Glomerular endothelial cell (primary cell): ENCODE measurements around the gene KMT2A. TPM values are rescaled to one million over a fixed set of nuclear protein-coding genes. Genes with fewer than 3 reads are reported as not detected.
"Not testable (repeated sequence)": the region's sequence is repeated elsewhere in the genome, so short reads cannot be mapped to it uniquely, and the experiment has no call there.

Experiments
- DNase-seq: peaks from one replicate; pipeline ENCODE4 v3.0.0-alpha.2; 2011; ENCODE audit warnings: low read depth, low spot score; ENCODE audit errors: extremely low read depth
- total RNA-seq: library from RNA; depleted of rRNA; stranded (reverse); fragments of >200 nt; gene quantifications from 2 replicates; pipeline ENCODE4 v1.2.3, GENCODE V29; 2015

KMT2A gene
- total RNA-seq, 1 donor from 2014 or later: 79.9 TPM

DNA sequence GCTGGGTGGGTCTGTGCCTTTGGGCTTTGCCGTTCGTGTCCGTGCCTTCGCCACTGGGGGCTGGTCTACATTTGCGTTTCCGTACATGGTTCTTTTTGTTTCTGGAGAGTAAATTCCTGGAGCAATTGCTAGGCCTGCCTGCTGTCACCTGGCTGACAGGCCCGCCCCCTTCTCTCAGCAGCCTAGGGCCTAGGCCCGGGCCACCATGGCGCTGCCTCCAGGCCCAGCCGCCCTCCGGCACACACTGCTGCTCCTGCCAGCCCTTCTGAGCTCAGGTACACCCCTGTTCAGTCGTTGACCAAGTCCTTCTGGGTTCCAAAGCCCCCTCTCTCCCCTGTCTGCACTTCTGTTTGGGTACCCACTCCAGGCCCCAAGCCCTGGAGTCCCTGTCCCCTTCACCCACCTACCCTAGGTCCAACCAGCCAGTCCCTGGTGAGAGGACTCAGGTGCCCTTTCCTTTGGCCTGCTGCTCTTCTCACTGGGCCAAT, 95.3 kb downstream of the KMT2A start:
- DNase-seq: no peak

DNA sequence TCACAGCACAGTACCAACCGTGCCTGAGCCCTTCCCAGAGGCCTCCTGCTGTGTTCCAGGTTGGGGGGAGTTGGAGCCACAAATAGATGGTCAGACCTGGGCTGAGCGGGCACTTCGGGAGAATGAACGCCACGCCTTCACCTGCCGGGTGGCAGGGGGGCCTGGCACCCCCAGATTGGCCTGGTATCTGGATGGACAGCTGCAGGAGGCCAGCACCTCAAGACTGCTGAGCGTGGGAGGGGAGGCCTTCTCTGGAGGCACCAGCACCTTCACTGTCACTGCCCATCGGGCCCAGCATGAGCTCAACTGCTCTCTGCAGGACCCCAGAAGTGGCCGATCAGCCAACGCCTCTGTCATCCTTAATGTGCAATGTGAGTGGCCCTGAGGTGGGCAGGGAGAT, 95.8 kb downstream of the KMT2A start:
- DNase-seq: no peak

DNA sequence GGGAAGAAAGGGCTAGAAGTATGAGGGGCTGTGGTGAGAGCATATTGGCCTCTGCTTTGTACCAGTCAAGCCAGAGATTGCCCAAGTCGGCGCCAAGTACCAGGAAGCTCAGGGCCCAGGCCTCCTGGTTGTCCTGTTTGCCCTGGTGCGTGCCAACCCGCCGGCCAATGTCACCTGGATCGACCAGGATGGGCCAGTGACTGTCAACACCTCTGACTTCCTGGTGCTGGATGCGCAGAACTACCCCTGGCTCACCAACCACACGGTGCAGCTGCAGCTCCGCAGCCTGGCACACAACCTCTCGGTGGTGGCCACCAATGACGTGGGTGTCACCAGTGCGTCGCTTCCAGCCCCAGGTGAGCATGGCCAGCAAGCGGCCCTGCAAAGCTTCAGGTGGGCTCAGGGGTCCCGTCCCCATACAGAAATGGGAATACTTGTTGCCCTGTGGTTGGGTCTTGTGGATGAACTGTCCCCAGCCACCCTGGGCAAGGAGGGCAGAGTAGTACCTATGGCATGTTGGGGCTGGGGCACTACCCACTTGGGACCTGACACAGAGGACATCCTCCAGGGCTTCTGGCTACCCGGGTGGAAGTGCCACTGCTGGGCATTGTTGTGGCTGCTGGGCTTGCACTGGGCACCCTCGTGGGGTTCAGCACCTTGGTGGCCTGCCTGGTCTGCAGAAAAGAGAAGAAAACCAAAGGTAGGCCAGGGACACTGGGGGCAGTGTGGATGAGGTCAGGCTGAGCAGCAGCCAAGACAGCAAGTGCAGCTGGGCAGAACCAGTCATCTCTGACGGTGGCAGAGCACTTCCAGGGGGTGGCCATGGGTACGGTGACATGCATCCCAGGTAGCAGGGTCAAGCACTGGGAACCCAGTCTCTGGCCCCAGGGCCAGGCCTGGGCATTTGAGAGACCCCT, 96.8 kb downstream of the KMT2A start:
- DNase-seq: no peak

DNA sequence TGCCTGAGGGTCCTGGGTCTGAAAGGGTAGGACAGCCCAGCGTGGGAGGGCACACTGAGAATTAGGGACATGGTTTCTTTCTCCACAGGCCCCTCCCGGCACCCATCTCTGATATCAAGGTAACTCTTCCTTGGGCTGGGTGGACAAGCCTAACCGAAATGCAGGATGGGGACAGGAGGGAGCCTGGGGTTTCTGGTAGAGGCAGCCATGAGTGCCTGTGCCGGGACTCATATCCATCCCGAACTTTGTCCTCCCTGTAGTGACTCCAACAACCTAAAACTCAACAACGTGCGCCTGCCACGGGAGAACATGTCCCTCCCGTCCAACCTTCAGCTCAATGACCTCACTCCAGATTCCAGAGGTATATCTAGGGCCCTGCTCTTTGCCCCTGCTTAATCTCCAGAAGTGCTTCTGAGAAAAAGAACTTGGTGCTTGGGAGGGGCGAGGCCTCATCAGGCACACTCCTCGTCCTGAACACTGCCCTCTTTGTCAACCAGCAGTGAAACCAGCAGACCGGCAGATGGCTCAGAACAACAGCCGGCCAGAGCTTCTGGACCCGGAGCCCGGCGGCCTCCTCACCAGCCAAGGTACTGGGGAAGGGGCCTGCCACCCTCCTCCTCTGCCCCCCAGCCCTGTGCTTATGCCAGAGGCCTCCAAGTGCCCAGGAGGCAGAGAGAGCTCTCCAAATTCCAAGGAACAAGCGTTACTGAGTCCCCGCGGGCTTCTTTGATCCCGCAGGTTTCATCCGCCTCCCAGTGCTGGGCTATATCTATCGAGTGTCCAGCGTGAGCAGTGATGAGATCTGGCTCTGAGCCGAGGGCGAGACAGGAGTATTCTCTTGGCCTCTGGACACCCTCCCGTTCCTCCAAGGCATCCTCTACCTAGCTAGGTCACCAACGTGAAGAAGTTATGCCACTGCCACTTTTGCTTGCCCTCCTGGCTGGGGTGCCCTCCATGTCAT, 97.8 kb downstream of the KMT2A start:
- DNase-seq: no peak

DNA sequence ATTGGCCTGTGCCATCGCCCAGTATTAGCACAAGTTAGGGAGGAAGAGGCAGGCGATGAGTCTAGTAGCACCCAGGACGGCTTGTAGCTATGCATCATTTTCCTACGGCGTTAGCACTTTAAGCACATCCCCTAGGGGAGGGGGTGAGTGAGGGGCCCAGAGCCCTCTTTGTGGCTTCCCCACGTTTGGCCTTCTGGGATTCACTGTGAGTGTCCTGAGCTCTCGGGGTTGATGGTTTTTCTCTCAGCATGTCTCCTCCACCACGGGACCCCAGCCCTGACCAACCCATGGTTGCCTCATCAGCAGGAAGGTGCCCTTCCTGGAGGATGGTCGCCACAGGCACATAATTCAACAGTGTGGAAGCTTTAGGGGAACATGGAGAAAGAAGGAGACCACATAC, 99.0 kb downstream of the KMT2A start:
- no peak for DNase-seq

DNA sequence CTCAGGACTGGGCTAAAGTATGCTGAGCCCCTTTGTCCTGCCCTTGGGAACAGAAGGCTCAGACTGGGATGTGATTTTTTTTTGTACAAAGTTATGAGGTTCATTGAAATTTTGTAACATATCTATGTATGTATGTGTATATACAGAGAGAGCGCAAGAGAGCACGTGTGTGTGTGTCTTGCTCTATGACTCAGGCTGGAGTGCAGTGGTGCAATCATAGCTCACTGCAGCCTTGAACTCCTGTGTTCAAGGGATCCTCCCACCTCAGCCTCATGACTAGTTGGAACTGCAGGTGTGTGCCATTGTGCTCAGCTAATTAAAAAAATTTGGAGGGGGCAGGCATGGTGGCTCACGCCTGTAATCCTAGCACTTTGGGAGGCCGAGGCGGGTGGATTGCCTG, 100.4 kb downstream of the KMT2A start:
- no peak for DNase-seq

DNA sequence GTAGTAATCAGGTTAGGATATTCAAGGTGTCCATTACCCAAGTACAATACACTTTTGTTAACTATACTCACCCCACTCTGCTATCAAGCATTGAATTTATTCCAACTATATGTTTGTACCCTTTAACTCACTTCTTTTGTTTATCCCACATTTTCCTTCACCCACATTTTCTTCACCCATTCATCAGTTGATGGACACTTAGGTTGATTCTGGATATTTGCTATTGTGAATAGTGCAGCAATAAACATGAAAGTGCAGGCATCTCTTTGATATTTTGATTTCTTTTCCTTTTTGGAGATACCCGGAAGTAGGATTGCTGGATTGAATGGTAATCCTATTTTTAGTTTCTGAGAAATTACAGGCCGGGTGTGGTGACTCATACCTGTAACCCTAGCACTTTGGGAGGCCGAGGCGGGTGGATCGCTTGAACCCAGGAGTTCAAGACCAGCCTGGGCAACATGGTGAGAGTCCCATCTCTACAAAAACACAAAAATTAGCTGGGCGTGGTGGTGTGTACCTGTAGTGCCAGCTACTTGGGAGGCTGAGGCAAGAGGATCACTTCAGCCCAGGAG, 101.2 kb downstream of the KMT2A start:
- no peak for DNase-seq

DNA sequence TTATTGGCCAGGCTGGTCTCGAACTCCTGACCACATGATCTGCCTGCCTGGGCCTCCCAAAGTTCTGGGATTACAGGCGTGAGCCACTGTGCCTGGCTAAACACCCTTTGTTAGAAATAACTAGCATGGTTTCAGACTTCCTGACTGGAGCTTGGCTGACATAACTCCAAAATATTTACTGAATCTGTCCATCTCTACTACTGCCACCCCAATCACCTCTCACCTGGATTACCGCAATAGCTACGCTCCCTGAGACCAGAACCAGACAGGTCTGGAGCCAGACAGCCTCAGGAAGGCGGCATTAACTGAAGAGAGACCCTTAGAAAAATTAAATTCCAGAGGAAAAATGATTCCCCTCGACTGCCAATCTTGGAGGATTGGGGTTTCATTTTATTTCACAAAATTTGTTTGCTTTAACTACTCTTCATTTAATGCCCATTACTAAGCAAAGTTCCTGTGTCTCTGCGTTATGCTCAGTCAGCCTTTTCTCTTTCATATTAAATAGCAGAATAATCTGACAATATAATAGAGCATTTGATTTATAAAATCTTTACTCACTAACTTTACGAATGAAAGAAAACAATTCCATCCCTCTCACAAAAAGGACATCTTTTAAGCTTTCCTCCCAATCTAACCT, 107.8 kb downstream of the KMT2A start:
- DNase-seq: no peak

DNA sequence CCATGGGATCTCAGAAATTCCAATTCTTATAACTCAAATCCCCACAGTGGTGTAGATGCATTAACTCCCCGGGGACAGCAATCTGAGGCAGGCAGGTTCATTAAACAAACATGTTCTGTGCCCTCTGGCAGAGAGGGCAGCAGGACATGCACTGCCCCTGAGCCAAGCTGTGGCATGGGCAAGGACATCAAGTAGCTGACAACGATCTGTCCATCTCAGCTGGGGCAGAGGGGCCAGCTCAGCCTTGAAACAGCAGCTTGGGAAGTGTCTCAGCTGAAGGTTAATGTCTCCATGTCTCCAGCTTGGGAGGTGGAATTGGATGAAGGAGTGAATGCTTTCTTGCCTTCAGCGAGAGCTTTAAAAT, 108.3 kb downstream of the KMT2A start:
- no peak for DNase-seq

DNA sequence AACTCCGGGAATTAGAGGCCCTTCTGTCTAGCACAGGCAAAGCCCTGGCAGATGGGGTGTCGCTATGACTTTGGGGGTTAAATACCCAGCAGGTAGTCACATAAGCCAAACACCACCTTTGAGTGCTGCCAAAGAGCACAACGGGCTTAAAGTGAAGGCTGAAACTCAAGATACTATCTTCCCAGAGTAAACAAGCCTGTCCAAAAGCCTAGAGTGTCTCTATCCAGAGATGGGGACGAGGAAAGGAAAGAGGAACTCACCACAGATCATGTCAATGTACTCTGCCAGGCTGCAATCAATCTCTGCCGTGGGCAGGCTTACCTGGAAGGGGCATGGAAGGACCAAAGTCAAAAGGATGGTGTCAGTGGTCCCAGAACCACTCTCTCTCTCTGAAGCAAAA, 109.2 kb downstream of the KMT2A start:
- DNase-seq: no peak

DNA sequence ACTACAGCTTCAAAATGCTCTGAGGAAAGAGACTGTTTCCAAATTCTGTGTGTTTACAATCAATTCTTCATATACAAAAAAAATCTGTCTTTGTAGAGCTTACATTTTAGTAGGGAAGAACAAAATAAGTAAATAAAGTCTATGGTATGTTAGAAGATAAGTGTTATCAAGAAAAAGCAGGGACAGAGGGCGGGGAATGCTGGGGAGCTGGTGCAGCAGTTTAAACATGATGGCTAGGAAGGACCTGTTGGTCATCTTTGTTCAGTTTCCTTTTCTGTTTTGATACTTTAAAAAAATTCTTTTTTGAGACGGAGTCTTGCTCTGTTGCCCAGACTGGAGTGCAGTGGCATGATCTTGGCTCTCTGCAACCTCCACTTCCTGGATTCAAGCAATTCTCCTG, 110.8 kb downstream of the KMT2A start:
- no peak for DNase-seq

DNA sequence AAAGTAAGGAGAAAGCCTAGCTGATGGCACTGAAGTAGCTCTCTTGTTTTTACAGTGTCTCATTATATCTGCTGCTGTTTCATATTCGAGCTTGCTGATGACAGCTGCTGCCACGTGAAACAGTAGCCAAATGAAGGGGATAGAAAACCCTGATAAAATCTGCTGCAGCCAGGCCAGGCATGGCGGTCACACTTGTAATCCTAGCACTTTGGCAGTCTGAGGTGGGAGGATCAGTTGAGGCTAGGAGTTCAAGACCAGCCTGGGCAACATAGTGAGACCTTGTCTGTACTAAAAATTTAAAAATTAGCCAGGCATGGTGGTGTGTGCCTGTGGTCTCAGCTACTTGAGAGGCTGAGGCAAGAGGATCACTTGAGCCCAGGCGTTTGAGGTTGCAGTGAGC, 116.0 kb downstream of the KMT2A start:
- DNase-seq: no peak

DNA sequence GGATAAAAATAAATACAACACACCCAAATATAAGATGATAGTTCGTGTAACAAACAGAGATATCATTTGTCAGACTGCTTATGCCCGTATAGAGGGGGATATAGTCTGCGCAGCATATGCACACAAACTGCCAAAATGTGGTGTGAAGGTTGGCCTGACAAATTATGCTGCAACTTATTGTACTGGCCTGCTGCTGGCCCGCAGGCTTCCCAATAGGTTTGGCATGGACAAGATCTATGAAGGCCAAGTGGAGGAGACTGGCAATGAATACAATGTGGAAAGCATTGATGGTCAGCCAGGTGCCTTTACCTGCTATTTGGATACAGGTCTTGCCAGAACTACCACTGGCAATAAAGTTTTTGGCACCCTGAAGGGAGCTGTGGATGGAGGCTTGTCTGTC, 124.5 kb downstream of the KMT2A start:
- no peak for DNase-seq

DNA sequence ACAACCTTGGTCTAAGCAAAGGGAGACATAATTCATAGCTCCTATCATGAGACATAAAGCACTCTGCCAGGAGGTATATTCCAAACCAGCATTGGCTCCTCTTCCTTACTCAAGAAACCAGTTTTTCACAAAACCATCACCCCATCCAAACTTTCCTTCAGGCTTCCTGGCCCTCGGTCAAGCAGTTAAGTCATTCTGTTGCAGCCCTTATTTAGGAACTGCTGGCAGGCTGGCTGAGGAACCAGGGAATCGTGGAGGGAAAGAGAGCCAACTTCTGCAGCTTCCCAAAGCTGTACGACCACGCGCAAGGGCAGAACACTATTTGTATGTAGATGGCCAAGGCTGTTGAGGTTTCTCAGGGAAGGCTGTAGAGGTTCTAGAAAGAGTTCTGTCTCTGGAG, 128.8 kb downstream of the KMT2A start:
- no peak for DNase-seq

DNA sequence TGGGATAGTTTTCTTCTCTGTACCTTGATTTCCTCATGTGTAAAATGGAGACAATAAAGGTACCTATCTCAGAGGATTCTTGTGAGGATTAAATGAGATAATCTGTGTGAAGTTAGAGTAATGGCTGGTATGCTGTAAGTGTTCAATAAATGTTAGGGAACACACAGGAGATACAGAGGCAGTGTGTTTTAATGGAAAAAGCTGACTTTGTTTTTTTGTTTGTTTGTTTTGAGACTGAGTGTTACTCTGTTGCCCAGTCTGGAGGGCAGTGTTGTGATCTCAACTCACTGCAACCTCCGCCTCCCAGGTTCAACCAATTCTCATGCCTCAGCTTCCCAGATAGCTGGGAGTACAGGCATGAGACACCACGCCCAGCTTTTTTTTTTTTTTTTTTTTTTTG, 133.4 kb downstream of the KMT2A start:
- DNase-seq: no peak

DNA sequence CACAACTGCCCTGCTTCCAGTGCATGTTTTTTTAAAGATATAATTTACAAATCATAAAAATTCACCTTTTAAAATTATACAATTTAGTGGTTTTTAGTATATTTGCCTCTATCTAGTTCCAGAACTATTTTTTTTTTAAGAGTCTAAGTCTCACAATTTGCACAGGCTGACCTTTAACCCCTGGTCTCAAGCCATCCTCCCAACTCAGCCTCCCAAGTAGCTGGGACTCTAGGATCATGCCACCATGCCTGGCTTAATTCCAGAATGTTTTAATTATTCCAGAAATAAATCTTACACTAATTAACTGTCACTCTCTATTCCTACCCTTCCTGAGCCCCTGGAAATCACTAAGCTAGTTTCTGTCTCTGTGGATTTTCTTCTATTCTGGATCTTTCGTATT, 134.5 kb downstream of the KMT2A start:
- no peak for DNase-seq

DNA sequence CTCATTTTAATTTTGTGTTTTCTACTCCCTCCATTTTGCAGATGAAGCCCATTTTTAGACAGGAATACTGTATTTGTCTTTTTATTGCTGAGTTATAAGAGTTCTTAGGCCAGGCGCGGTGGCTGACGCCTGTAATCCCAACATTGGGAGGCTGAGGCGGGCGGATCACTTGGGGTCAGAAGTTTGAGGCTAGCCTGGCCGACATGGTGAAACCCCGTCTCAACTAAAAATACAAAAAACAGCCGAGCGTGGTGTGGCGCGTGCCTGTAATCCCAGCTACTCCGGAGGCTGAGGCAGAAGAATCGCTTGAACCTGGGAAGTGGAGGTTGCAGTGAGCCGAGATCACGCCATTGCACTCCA, 135.4 kb downstream of the KMT2A start:
- not testable (repeated sequence) for DNase-seq

DNA sequence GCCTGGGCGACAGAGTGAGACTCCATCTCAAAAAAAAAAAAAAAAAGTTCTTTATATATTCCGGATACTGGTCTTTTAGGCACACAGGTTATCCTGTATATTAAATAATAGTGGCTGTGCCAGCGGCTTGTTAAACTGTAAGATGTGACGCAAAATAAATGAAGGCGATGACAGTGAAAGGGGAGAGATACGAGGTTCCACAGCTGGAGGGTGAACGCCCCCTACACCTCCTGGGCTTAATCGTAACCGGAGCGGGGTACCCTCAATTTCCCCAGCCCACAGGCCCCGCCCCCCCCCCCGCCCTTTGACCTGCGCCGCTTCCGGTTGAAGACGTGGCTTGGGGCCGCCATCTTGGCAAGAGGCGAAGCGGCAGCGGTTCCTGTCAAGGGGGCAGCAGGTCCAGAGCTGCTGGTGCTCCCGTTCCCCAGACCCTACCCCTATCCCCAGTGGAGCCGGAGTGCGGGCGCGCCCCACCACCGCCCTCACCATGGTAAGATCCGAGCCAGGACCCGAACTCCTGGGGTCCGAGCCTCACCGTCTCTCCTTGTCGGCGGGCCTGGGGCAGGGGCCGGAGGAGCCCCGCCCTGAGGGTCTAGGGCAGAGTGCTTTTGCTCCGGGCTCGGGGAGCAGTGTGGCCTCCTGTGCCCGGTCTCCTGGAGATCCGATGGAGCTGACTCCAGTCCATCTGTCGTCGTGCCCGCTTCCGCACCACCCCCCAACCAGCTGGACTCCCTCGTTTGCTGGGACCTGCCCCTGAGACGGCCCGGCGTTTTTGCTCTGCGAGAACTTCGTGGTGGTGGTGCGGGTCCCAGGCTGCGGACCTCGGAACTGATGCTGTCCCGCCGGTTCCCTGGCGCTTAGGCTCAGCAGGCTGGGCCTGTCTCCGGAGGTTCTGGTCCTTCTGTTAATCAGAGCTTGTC, 136.0 kb downstream of the KMT2A start, which contains the start of gene ARCN1:
Gene ARCN1 (plus strand): TSS at position 349 of the 920 bp plus-strand sequence. CDS start 139 bp downstream, at position 488.
- DNase-seq: no peak

DNA sequence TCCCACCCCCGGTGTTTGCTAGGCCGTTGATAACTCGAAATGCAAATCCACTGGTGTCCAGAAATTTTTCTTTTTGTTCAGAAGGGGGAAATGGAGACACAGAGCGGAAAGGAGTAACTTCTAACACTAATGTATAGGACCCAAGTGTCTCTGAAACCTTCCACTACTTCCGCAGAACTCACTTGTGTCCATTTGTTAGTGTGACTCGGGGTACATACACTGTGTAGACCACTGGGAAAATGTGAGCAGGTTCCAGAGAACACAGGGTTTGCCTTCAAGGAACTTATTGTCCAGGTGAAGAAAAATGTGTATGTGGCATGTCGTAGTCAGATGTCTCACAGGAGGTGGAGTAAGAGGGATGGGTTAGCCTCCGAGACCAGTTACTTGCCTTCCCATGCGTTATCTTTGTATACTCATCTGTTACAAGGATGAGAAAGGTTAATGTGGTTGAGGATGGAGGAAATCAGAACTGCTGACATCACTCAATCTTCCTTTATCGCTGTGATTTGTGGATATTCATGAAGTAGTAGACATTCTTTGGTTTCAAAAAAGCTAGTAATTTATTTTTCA, 136.8 kb downstream of the KMT2A start:
- DNase-seq: no peak
